Measurements from ENCODE around the gene NFIA. TPM values are rescaled to one million over a fixed set of nuclear protein-coding genes. Genes with fewer than 3 reads are reported as not detected.
A peak's percentile ranks its signal among the peaks of the same experiment; 100 is the strongest.

The NFIA gene
- total and polyA plus RNA-seq, 2 of the 13 experiments (the other 11 are each of a cell fraction or from before 2014, with no cell fraction given), result 14.7 to 28.5 TPM

- no peak for TF ChIP-seq ZNF431 (CRISPR knock-in tag; IDR thresholded peaks at IDR 0.05; ENCODE audit: borderline replicate concordance, low read depth)
- no peak for TF ChIP-seq ZNF318 (CRISPR knock-in tag; IDR thresholded peaks at IDR 0.05)
- TF ChIP-seq CHD2 (IDR thresholded peaks at IDR 0.05; ENCODE audit: low read depth, low read length), result no peak
- no peak for TF ChIP-seq BRCA1 (CRISPR knock-in tag; IDR thresholded peaks at IDR 0.05)
- TF ChIP-seq GABPA (IDR thresholded peaks at IDR 0.05; ENCODE audit: low read depth, low read length), result no peak
- no peak for TF ChIP-seq GABPA (CRISPR knock-in tag; IDR thresholded peaks at IDR 0.05; ENCODE audit: low read depth)
- TF ChIP-seq HNF1A (IDR thresholded peaks at IDR 0.05; ENCODE audit: low read depth), result no peak
- no peak for TF ChIP-seq HNF1A (CRISPR knock-in tag; IDR thresholded peaks at IDR 0.05; ENCODE audit: borderline replicate concordance)
- TF ChIP-seq SRSF1 (optimal IDR thresholded peaks at IDR 0.05; ENCODE audit: low read depth, low read length), result no peak
- no peak for TF ChIP-seq ZNF230 (CRISPR knock-in tag; IDR thresholded peaks at IDR 0.05)
- TF ChIP-seq ZNF589 (CRISPR knock-in tag; conservative IDR thresholded peaks at IDR 0.05), result no peak
- no peak for TF ChIP-seq ZNF549 (CRISPR knock-in tag; IDR thresholded peaks at IDR 0.05)
- TF ChIP-seq HOXD1 (CRISPR knock-in tag; IDR thresholded peaks at IDR 0.05), result no peak
- no peak for TF ChIP-seq SMAD9 (CRISPR knock-in tag; IDR thresholded peaks at IDR 0.05)
- TF ChIP-seq TEAD2 (CRISPR knock-in tag; IDR thresholded peaks at IDR 0.05), result no peak
- no peak for TF ChIP-seq IKZF4 (CRISPR knock-in tag; IDR thresholded peaks at IDR 0.05; ENCODE audit: borderline replicate concordance, low read depth, not compliant biosample characterization)
- 0 out of 2 replicates have a peak, but pooled peaks have one; percentile 37 for TF ChIP-seq NRL (CRISPR knock-in tag; IDR thresholded peaks at IDR 0.05; ENCODE audit: borderline replicate concordance)
- no peak for TF ChIP-seq RCOR2 (CRISPR knock-in tag; IDR thresholded peaks at IDR 0.05)
These were observed 28.4 kb upstream of the NFIA start (continued) for GRCh38 chr1:61053712-61054600.
